SK-N-SH (cell line): ENCODE data around the gene PCNX4. TPM values are rescaled to one million over a fixed set of nuclear protein-coding genes. Genes with fewer than 3 reads are reported as not detected.

Experiments
- CTCF ChIA-PET: fragments of 300-600, 350-600 bp; formaldehyde crosslinking; extraction: SDS; loops from one replicate; lab custom pipeline; 2021; lab: Yijun Ruan, JAX
- POLR2A ChIA-PET: fragments of 350-600 bp; sonication (Branson Sonifier 250); formaldehyde crosslinking; extraction: SDS; loops from one replicate; lab custom pipeline; 2020; ENCODE audit warnings: antibody characterized with exemption, inconsistent platforms; lab: Yijun Ruan, JAX
- DNase-seq: peaks from one replicate; pipeline ENCODE4 v3.0.0; 2012
- H2AFZ ChIP-seq: fragments of 200-600 bp; sonication (generic); 2 replicates; pipeline ENCODE4 v1.8.1; 2016; ENCODE audit warnings: antibody characterized with exemption, mild to moderate bottlenecking, low read depth
- H3F3A ChIP-seq: fragments of 200-600 bp; sonication (generic); replicated peaks from 2 replicates; pipeline ENCODE3; 2016; ENCODE audit warnings: antibody characterized with exemption, mild to moderate bottlenecking; ENCODE audit not compliant: insufficient read depth
- H3K27ac ChIP-seq, 2 experiments: fragments of 200-500 bp in 1 of 2; fragments of 200-600 bp in 1 of 2; sonication (Bioruptor generic) in 1 of 2; sonication (generic), shearing (Covaris generic) in 1 of 2; 2 replicates each; pipeline versions ENCODE4 v1.5.1 to v1.6.1; 2014 to 2016; ENCODE audit warnings: low read depth in 2 of 2, inconsistent platforms in 1 of 2, low read length in 1 of 2, mild to moderate bottlenecking in 1 of 2, mixed read lengths in 1 of 2
- H3K27me3 ChIP-seq: fragments of 200-600 bp; sonication (generic), shearing (Covaris generic); 2 replicates; pipeline ENCODE4 v1.6.1; 2016; ENCODE audit warnings: mixed run types; ENCODE audit not compliant: insufficient read depth
- H3K36me3 ChIP-seq, 2 experiments: fragments of 200-500 bp in 1 of 2; fragments of 200-600 bp in 1 of 2; sonication (Bioruptor generic) in 1 of 2; sonication (generic) in 1 of 2; replicated peaks in 1 of 2; 2 replicates each; pipeline versions ENCODE3 to v1.5.1; 2014 to 2016; ENCODE audit warnings: low read length in 1 of 2, mild to moderate bottlenecking in 1 of 2; ENCODE audit not compliant: insufficient read depth in 2 of 2, control insufficient read depth in 1 of 2
- H3K4me1 ChIP-seq, 2 experiments: fragments of 200-500 bp in 1 of 2; fragments of 200-600 bp in 1 of 2; sonication (Bioruptor generic) in 1 of 2; sonication (generic), shearing (Covaris generic) in 1 of 2; 2 replicates each; pipeline versions ENCODE4 v1.5.1 to v1.6.1; 2014 to 2016; ENCODE audit warnings: low read depth in 1 of 2, low read length in 1 of 2, mixed run types in 1 of 2; ENCODE audit not compliant: insufficient read depth in 2 of 2, control insufficient read depth in 1 of 2
- H3K4me2 ChIP-seq: fragments of 200-600 bp; sonication (generic), shearing (Covaris generic); 2 replicates; pipeline ENCODE4 v1.6.1; 2017; ENCODE audit warnings: mixed run types
- H3K4me3 ChIP-seq, 2 experiments: fragments of 200-500 bp in 1 of 2; fragments of 200-600 bp in 1 of 2; sonication (Bioruptor generic) in 1 of 2; sonication (generic), shearing (Covaris generic) in 1 of 2; 2 replicates each; pipeline versions ENCODE4 v1.5.1 to v1.8.1; 2014 to 2016; ENCODE audit warnings: low read depth in 2 of 2, inconsistent platforms in 1 of 2, low read length in 1 of 2, mild to moderate bottlenecking in 1 of 2, mixed read lengths in 1 of 2, moderate library complexity in 1 of 2
- H3K79me2 ChIP-seq: fragments of 200-600 bp; sonication (generic); 2 replicates; pipeline ENCODE4 v1.8.1; 2017; ENCODE audit warnings: mild to moderate bottlenecking; ENCODE audit not compliant: insufficient read depth
- H3K9ac ChIP-seq: fragments of 200-600 bp; sonication (generic); 2 replicates; pipeline ENCODE4 v1.6.1; 2017; ENCODE audit warnings: mixed run types
- H3K9me2 ChIP-seq: fragments of 200-600 bp; sonication (generic); 2 replicates; pipeline ENCODE4 v1.6.1; 2017; ENCODE audit warnings: mixed run types
- H3K9me3 ChIP-seq: fragments of 200-600 bp; sonication (generic); 2 replicates; pipeline ENCODE4 v1.6.1; 2017; ENCODE audit warnings: mixed run types, mild to moderate bottlenecking, moderate library complexity
- H4K20me1 ChIP-seq: fragments of 200-600 bp; sonication (generic); 2 replicates; pipeline ENCODE4 v1.6.1; 2017; ENCODE audit warnings: mild to moderate bottlenecking, mixed run types; ENCODE audit not compliant: insufficient read depth
- CHD2 ChIP-seq: fragments of 150-350 bp; IDR thresholded peaks from 2 replicates; pipeline ENCODE4 v1.6.1; 2018; ENCODE audit warnings: low read length; ENCODE audit not compliant: partially characterized antibody
- EP300 ChIP-seq, 2 experiments: IDR thresholded peaks; 2 replicates each; pipeline versions ENCODE4 v1.4.0 to v1.6.1; 2012; ENCODE audit warnings: borderline replicate concordance in 1 of 2, low read depth in 1 of 2, low read length in 1 of 2
- FOSL2 ChIP-seq: IDR thresholded peaks from 2 replicates; pipeline ENCODE4 v1.4.0; 2012; ENCODE audit warnings: low read depth, mild to moderate bottlenecking, moderate library complexity, borderline replicate concordance
- FOXM1 ChIP-seq: IDR thresholded peaks from 2 replicates; pipeline ENCODE4 v1.4.0; 2012; ENCODE audit warnings: low read depth, mild to moderate bottlenecking
- GABPA ChIP-seq: IDR thresholded peaks from 2 replicates; pipeline ENCODE4 v1.4.0; 2012; ENCODE audit warnings: low read depth, mild to moderate bottlenecking
- NFIC ChIP-seq: IDR thresholded peaks from 2 replicates; pipeline ENCODE4 v1.4.0; 2012; ENCODE audit warnings: borderline replicate concordance
- RAD21 ChIP-seq: IDR thresholded peaks from 2 replicates; pipeline ENCODE4 v1.6.1; 2012; ENCODE audit warnings: mild to moderate bottlenecking, low read length
- RFX5 ChIP-seq: IDR thresholded peaks from 2 replicates; pipeline ENCODE4 v1.6.1; 2012; ENCODE audit warnings: mild to moderate bottlenecking, improper control_type of control experiment, low read length
- SMC3 ChIP-seq: IDR thresholded peaks from 2 replicates; pipeline ENCODE4 v1.6.1; 2012; ENCODE audit warnings: low read depth, low read length, improper control_type of control experiment
- TCF12 ChIP-seq: IDR thresholded peaks from 2 replicates; pipeline ENCODE4 v1.4.0; 2012
- TEAD4 ChIP-seq: IDR thresholded peaks from 2 replicates; pipeline ENCODE4 v1.4.0; 2012; ENCODE audit warnings: mild to moderate bottlenecking, borderline replicate concordance; ENCODE audit not compliant: insufficient read depth
- YY1 ChIP-seq: IDR thresholded peaks from 2 replicates; pipeline ENCODE4 v1.4.0; 2012; ENCODE audit warnings: low read depth, mild to moderate bottlenecking
- WGBS: methylation state at CpG from one replicate; pipeline ENCODE4 v1.1.6; 2017; ENCODE audit warnings: low lambda C conversion rate; 5-methylcytosine and 5-hydroxymethylcytosine counted together
- polyA plus RNA-seq, 3 experiments: library from polyadenylated mRNA; depleted of rRNA; stranded (reverse); fragments of >200 nt; gene quantifications; 2 replicates each; pipeline ENCODE4 v1.2.3, GENCODE V29; 2012
- TF ChIP-seq, protein P1 (sequence below): IDR thresholded peaks from 2 replicates; pipeline ENCODE4 v1.6.1; 2012; ENCODE audit warnings: mild to moderate bottlenecking, low read depth, low read length, moderate library complexity
- TF ChIP-seq, protein P2 (sequence below): IDR thresholded peaks from 2 replicates; pipeline ENCODE4 v1.4.0; 2012; ENCODE audit warnings: low read depth

PCNX4 gene
- polyA plus RNA-seq, 1 of the 3 experiments (the other 2 are of a cell fraction), result 21.1 TPM

DNA sequence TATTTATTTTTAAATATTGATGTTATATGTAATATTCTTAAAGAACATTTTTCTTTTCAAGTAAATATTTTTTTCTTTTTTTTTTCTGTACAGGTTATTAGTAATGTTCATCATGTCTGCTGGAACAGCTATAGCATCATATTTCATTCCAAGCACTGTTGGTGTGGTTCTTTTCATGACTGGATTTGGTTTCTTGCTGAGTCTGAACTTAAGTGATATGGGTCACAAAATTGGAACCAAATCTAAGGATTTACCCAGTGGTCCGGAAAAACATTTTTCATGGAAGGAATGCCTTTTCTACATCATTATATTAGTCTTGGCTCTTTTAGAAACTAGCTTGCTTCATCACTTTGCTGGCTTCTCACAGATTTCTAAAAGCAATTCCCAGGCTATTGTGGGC, 23.2 kb downstream of the PCNX4 start:
- no peak for DNase-seq

DNA sequence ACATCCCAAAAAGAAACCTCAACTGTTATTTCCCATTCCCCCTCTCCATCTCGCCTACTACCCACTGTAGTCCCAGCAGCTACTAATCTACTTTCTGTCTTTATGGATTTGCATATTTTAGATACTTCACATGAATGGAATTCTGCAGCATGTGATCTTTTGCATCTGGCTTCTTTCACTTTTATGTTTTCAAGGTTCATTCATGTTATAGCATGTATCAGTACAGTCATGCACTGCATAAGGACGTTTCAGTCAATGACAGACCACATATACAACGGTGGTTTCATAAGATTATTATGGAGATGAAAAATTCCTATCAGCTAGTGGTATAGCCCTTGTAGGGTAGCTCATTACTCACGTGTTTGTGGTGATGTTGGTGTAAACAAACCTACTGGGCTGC, 24.5 kb downstream of the PCNX4 start:
- no peaks in the 10 kb centered on the region for H4K20me1 ChIP-seq
- H3K36me3 ChIP-seq, result peaks cover 63 to 64% of the 10 kb centered on the region in 2 experiments
- H3F3A ChIP-seq, result peaks cover 4% of the 10 kb centered on the region
- no peak overlapping the region for H3K9ac ChIP-seq
- no peak overlapping the region for H3K27ac ChIP-seq
- H3K4me3 ChIP-seq, result no peak overlapping the region
- peaks cover 45% of the 10 kb centered on the region for H3K79me2 ChIP-seq
- peaks cover 0 to 1% of the 10 kb centered on the region in 2 experiments; a peak in 2 of 4 replicates for H3K4me1 ChIP-seq
- H3K9me3 ChIP-seq, result no peaks in the 10 kb centered on the region
- 90% methylated on average over 4 of the region's 4 CpGs for WGBS
- no peaks in the 10 kb centered on the region for H3K27me3 ChIP-seq
- H3K9me2 ChIP-seq, result no peaks in the 10 kb centered on the region
- ChIA-PET POLR2A (no interaction called here), CTCF (no interaction called here)
- no peak overlapping the region for H3K4me2 ChIP-seq
- H2AFZ ChIP-seq, result no peak overlapping the region
- no peak for DNase-seq
- TF ChIP-seq GABPA, result no peak
- no peak for TF ChIP-seq YY1
- TF ChIP-seq, protein P1, sequence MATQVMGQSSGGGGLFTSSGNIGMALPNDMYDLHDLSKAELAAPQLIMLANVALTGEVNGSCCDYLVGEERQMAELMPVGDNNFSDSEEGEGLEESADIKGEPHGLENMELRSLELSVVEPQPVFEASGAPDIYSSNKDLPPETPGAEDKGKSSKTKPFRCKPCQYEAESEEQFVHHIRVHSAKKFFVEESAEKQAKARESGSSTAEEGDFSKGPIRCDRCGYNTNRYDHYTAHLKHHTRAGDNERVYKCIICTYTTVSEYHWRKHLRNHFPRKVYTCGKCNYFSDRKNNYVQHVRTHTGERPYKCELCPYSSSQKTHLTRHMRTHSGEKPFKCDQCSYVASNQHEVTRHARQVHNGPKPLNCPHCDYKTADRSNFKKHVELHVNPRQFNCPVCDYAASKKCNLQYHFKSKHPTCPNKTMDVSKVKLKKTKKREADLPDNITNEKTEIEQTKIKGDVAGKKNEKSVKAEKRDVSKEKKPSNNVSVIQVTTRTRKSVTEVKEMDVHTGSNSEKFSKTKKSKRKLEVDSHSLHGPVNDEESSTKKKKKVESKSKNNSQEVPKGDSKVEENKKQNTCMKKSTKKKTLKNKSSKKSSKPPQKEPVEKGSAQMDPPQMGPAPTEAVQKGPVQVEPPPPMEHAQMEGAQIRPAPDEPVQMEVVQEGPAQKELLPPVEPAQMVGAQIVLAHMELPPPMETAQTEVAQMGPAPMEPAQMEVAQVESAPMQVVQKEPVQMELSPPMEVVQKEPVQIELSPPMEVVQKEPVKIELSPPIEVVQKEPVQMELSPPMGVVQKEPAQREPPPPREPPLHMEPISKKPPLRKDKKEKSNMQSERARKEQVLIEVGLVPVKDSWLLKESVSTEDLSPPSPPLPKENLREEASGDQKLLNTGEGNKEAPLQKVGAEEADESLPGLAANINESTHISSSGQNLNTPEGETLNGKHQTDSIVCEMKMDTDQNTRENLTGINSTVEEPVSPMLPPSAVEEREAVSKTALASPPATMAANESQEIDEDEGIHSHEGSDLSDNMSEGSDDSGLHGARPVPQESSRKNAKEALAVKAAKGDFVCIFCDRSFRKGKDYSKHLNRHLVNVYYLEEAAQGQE, result no peak
- TF ChIP-seq RFX5, result no peak
- TF ChIP-seq TCF12, result no peak
- no peak for TF ChIP-seq FOXM1
- no peak for TF ChIP-seq FOSL2

More for the DNA sequence above, 23.2 kb downstream of the PCNX4 start:
- Histone ChIP-seq H3K9me3 (no peaks in the 10 kb centered on the region), H3K4me1 (peaks cover 0 to 5% of the 10 kb centered on the region in 2 experiments; a peak in 2 of 4 replicates), H3K9me2 (no peaks in the 10 kb centered on the region), H4K20me1 (no peaks in the 10 kb centered on the region), H3K9ac (no peak overlapping the region), H2AFZ (no peak overlapping the region), H3K79me2 (peaks cover 58% of the 10 kb centered on the region), H3F3A (peaks cover 4% of the 10 kb centered on the region), H3K36me3 (peaks cover 55 to 57% of the 10 kb centered on the region in 2 experiments), H3K27ac (no peak overlapping the region), H3K4me3 (no peak overlapping the region), H3K27me3 (no peaks in the 10 kb centered on the region), H3K4me2 (no peak overlapping the region)
- WGBS, result 71% methylated on average over 1 of the region's 1 CpG
- TF ChIP-seq, protein P2, sequence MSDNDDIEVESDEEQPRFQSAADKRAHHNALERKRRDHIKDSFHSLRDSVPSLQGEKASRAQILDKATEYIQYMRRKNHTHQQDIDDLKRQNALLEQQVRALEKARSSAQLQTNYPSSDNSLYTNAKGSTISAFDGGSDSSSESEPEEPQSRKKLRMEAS, result no peak
- TF ChIP-seq NFIC (no peak), EP300 (IDR thresholded peaks at IDR 0.05; ENCODE audit: borderline replicate concordance in 1 of 2, low read depth in 1 of 2, low read length in 1 of 2) (no peak), SMC3 (no peak), CHD2 (no peak), TEAD4 (no peak), RAD21 (no peak)
- CTCF ChIA-PET, result no interaction called here
- POLR2A ChIA-PET, result no interaction called here
